ENCODE data around the gene KRTAP5-2.
A peak's percentile ranks its signal among the peaks of the same experiment; 100 is the strongest.
"Not testable (repeated sequence)": the region's sequence is repeated elsewhere in the genome, so short reads cannot be mapped to it uniquely, and the experiment has no call there.

GRCh38 chr11:1595994-1596575 is 2.0 kb downstream of the KRTAP5-2 start:
- TF ChIP-seq, protein P1, sequence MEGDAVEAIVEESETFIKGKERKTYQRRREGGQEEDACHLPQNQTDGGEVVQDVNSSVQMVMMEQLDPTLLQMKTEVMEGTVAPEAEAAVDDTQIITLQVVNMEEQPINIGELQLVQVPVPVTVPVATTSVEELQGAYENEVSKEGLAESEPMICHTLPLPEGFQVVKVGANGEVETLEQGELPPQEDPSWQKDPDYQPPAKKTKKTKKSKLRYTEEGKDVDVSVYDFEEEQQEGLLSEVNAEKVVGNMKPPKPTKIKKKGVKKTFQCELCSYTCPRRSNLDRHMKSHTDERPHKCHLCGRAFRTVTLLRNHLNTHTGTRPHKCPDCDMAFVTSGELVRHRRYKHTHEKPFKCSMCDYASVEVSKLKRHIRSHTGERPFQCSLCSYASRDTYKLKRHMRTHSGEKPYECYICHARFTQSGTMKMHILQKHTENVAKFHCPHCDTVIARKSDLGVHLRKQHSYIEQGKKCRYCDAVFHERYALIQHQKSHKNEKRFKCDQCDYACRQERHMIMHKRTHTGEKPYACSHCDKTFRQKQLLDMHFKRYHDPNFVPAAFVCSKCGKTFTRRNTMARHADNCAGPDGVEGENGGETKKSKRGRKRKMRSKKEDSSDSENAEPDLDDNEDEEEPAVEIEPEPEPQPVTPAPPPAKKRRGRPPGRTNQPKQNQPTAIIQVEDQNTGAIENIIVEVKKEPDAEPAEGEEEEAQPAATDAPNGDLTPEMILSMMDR (IDR thresholded peaks at IDR 0.05; ENCODE audit: control extremely low read depth in 1 of 3, insufficient read depth in 1 of 3, low read depth in 1 of 3, low read length in 3 of 3): 0 out of 4 replicates have a peak, but pooled peaks of 1 of the 3 experiments have one; percentile 14
- TF ChIP-seq SRF (IDR thresholded peaks at IDR 0.05; ENCODE audit: low read depth, low read length); SUZ12 (IDR thresholded peaks at IDR 0.05; ENCODE audit: low read length); EP300 (IDR thresholded peaks at IDR 0.05; ENCODE audit: borderline replicate concordance in 1 of 2, low read depth in 2 of 2, low read length in 2 of 2); POLR2A (IDR thresholded peaks at IDR 0.05; ENCODE audit: control extremely low read depth in 1 of 2, low read depth in 2 of 2, low read length in 2 of 2); POLR2AphosphoS5 (IDR thresholded peaks at IDR 0.05; ENCODE audit: low read depth, low read length); KDM1A (IDR thresholded peaks at IDR 0.05; ENCODE audit: borderline replicate concordance, low read length); RAD21 (IDR thresholded peaks at IDR 0.05 in 1 of 2, conservative IDR thresholded peaks at IDR 0.05 in 1 of 2; ENCODE audit: low read depth in 2 of 2, low read length in 2 of 2); YY1 (IDR thresholded peaks at IDR 0.05; ENCODE audit: low read depth, low read length): not testable (repeated sequence)

Measured in H1 (cell line).